OCI-LY3 (cell line): Measurements from ENCODE around the gene SEPHS1.

Experiments used
- EZH2phosphoT487 ChIP-seq: fragments of 200-600 bp; shearing (Covaris generic); IDR thresholded peaks from 2 replicates; pipeline ENCODE4 v1.6.1; 2018; ENCODE audit warnings: antibody characterized with exemption, mixed run types, low read depth
- TF ChIP-seq, protein P1 (sequence below): fragments of 200-600, 300-600 bp; sonication (generic); IDR thresholded peaks from 2 replicates; pipeline ENCODE4 v1.5.1; 2014; ENCODE audit warnings: antibody characterized with exemption, low read length, low read depth

DNA sequence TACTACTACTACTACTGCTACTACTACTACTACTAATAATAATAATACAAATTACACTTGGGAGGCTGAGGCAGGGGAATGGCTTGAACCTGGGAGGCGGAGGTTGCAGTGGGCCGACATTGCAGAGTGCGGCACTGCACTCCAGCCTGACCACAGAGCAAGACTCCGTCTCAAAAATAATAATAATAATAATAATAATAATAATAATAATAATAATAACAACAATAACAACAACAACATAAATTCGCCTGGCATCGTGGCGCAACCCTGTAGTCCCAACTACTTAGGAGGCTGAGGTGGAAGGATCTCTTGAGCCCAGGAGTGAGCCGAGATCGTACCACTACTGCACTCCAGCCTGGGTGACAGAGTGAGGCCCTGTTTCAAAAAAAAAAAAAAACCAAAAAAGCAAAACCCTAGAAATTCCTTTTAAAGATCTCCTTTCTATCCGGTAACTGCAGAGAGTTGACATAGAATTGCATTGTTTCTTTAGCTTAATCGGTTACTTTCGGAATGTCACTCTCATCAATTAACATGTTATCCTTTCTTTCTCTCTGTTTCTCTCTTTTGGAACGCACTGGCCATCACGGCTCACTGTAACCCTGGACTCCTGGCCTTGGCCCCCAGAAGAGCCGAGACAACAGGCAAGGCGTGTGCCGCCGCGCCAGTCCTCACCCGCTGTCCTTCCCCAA lies 49.2 kb downstream of the SEPHS1 start:
- TF ChIP-seq, protein P1, sequence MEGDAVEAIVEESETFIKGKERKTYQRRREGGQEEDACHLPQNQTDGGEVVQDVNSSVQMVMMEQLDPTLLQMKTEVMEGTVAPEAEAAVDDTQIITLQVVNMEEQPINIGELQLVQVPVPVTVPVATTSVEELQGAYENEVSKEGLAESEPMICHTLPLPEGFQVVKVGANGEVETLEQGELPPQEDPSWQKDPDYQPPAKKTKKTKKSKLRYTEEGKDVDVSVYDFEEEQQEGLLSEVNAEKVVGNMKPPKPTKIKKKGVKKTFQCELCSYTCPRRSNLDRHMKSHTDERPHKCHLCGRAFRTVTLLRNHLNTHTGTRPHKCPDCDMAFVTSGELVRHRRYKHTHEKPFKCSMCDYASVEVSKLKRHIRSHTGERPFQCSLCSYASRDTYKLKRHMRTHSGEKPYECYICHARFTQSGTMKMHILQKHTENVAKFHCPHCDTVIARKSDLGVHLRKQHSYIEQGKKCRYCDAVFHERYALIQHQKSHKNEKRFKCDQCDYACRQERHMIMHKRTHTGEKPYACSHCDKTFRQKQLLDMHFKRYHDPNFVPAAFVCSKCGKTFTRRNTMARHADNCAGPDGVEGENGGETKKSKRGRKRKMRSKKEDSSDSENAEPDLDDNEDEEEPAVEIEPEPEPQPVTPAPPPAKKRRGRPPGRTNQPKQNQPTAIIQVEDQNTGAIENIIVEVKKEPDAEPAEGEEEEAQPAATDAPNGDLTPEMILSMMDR, result no peak
- TF ChIP-seq EZH2phosphoT487, result no peak
